Measurements from ENCODE around the gene SLC8A1. TPM values are rescaled to one million over a fixed set of nuclear protein-coding genes. Genes with fewer than 3 reads are reported as not detected.
A peak's percentile ranks its signal among the peaks of the same experiment; 100 is the strongest.

SLC8A1 gene
- total RNA-seq, 6 donors from 2014 or later, result 21.8 to 58.6 (median 25.3) TPM

- DNase-seq (no peak), ATAC-seq (ENCODE audit: low FRiP score in 2 of 2) (no peak)
- Histone ChIP-seq H3K27ac (no peak overlapping the region), H3K4me3 (no peak overlapping the region), H3K4me1 (peaks cover 0 to 18% (median 5%) of the 10 kb centered on the region in 4 donors), H3K27me3 (no peaks in the 10 kb centered on the region), H3K36me3 (no peaks in the 10 kb centered on the region), H3K9me3 (no peaks in the 10 kb centered on the region)
- TF ChIP-seq EP300 (IDR thresholded peaks at IDR 0.05), result no peak
- no peak for TF ChIP-seq POLR2A (IDR thresholded peaks at IDR 0.05)
- no peak for TF ChIP-seq CTCF (IDR thresholded peaks at IDR 0.05)
- TF ChIP-seq POLR2AphosphoS5 (IDR thresholded peaks at IDR 0.05), result no peak
These were observed 12.4 kb downstream of the SLC8A1 start for GRCh38 chr2:40439473-40439872.

- H3K27ac ChIP-seq, result no peak overlapping the region
- WGBS, 2 donors, result 21 to 43% methylated on average over 1 of the region's 1 CpG
These were observed 15.8 kb downstream of the SLC8A1 start for GRCh38 chr2:40436093-40436475.

GRCh38 chr2:40435426-40436092 is 16.3 kb downstream of the SLC8A1 start:
- no peak overlapping the region for H3K4me3 ChIP-seq
- TF ChIP-seq POLR2AphosphoS5 (IDR thresholded peaks at IDR 0.05) (no peak), EP300 (IDR thresholded peaks at IDR 0.05) (no peak), CTCF (IDR thresholded peaks at IDR 0.05) (no peak)
- H3K9me3 ChIP-seq, result no peaks in the 10 kb centered on the region
- H3K36me3 ChIP-seq, result no peaks in the 10 kb centered on the region
- peaks cover 0 to 20% (median 5%) of the 10 kb centered on the region in 4 donors for H3K4me1 ChIP-seq
- no peak for ATAC-seq (ENCODE audit: low FRiP score in 2 of 2)
- 72 to 77% methylated on average over 9 of the region's 9 CpGs for WGBS, 2 donors
- H3K27me3 ChIP-seq, result no peaks in the 10 kb centered on the region
- peak overlapping the region in 3 of 4 donors; percentile 5 to 53 (median 39) for H3K27ac ChIP-seq
- no peak for DNase-seq

More at GRCh38 chr2:40436093-40436475, 15.8 kb downstream of the SLC8A1 start:
- no peaks in the 10 kb centered on the region for H3K9me3 ChIP-seq
- no peaks in the 10 kb centered on the region for H3K27me3 ChIP-seq
- ATAC-seq (ENCODE audit: low FRiP score in 2 of 2), result no peak
- no peak overlapping the region for H3K4me3 ChIP-seq
- H3K36me3 ChIP-seq, result no peaks in the 10 kb centered on the region
- no peak for TF ChIP-seq CTCF (IDR thresholded peaks at IDR 0.05)
- no peak for TF ChIP-seq POLR2A (IDR thresholded peaks at IDR 0.05)
- no peak for TF ChIP-seq EP300 (IDR thresholded peaks at IDR 0.05)
- no peak for TF ChIP-seq POLR2AphosphoS5 (IDR thresholded peaks at IDR 0.05)
- H3K4me1 ChIP-seq, result peaks cover 0 to 20% (median 5%) of the 10 kb centered on the region in 4 donors
- no peak for DNase-seq

- ATAC-seq (ENCODE audit: low FRiP score in 2 of 2), result peak; percentile 20 to 50
- TF ChIP-seq POLR2AphosphoS5 (IDR thresholded peaks at IDR 0.05) (peak in 1 of 2 donors; percentile 43), POLR2A (IDR thresholded peaks at IDR 0.05) (no peak)
- Histone ChIP-seq H3K36me3 (no peaks in the 10 kb centered on the region), H3K4me1 (peaks cover 0 to 20% (median 5%) of the 10 kb centered on the region in 4 donors), H3K27me3 (no peaks in the 10 kb centered on the region), H3K27ac (peak overlapping the region in 2 of 4 donors; percentile 45 to 53), H3K4me3 (no peak overlapping the region), H3K9me3 (no peaks in the 10 kb centered on the region)
- 72 to 73% methylated on average over 3 of the region's 3 CpGs for WGBS, 2 donors
- DNase-seq, result no peak
These were observed 17.1 kb downstream of the SLC8A1 start for GRCh38 chr2:40434731-40435271.

GRCh38 chr2:40433736-40434135 is 18.2 kb downstream of the SLC8A1 start:
- no peak for TF ChIP-seq EP300 (IDR thresholded peaks at IDR 0.05)
- TF ChIP-seq POLR2A (IDR thresholded peaks at IDR 0.05), result no peak
- no peak for TF ChIP-seq CTCF (IDR thresholded peaks at IDR 0.05)
- TF ChIP-seq POLR2AphosphoS5 (IDR thresholded peaks at IDR 0.05), result no peak
- 40 to 91% methylated on average over 1 of the region's 1 CpG for WGBS, 2 donors

More at GRCh38 chr2:40433736-40434135, 18.2 kb downstream of the SLC8A1 start:
- peak in 1 of 2 donors; percentile 65 for ATAC-seq (ENCODE audit: low FRiP score in 2 of 2)
- peaks cover 0 to 20% (median 5%) of the 10 kb centered on the region in 4 donors for H3K4me1 ChIP-seq
- H3K27me3 ChIP-seq, result no peaks in the 10 kb centered on the region
- no peaks in the 10 kb centered on the region for H3K36me3 ChIP-seq
- no peak for DNase-seq
- H3K27ac ChIP-seq, result no peak overlapping the region
- H3K9me3 ChIP-seq, result no peaks in the 10 kb centered on the region
- H3K4me3 ChIP-seq, result no peak overlapping the region

Data from upper lobe of left lung (tissue), 6 donors.